Measurements from ENCODE around the gene ZNF622. TPM values are rescaled to one million over a fixed set of nuclear protein-coding genes. Genes with fewer than 3 reads are reported as not detected.

The ZNF622 gene
- polyA plus RNA-seq, 3 donors from 2014 or later = 56.9 to 57.8 (median 57.2) TPM

DNA sequence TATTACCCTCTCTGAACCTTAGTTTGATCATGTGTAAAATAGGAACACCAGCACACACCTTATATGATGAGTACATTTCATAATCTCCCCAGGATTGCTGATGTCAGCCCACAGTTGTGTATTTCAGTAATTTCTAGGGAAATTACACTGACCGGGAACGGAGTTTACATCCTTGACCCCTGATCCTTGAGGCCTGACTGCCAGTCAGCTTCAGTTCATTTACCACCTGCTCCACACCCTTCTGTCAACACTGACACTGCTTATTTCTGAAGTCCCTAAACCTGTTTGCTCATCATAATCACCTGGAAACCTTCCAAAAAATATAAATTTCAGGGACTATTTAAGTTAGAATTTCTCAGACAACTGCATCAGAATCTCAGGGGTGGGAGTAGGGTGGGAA lies 55.3 kb downstream of the ZNF622 start:
- Mint-ChIP-seq H3K9me3 (peaks cover 0 to 5% (median 0%) of the 10 kb centered on the region in 6 donors), H3K27ac (no peak overlapping the region), H3K36me3 (no peaks in the 10 kb centered on the region), H3K4me3 (no peak overlapping the region), H3K27me3 (ENCODE audit: low read depth in 3 of 3) (peaks cover 0 to 4% (median 0%) of the 10 kb centered on the region in 3 donors), H3K4me1 (no peaks in the 10 kb centered on the region)
- DNase-seq = no peak

DNA sequence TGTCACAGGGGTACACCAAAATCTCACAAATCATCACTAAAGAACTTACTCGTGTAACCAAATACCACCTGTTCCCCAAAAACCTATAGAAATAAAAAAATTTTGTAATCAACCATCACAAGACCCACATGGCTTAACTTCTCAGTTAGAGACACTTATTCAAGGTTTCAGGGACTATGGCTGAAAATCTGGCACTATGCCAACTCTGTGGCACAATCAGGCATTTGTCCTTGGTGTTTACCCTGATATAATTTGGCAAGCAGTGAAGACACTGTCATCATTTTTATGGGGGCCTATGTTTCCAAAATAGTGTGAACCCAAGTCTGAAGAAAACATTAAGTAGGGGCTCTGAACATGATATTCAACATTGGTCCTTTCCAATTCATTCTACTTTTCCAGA lies 59.0 kb downstream of the ZNF622 start:
- no peak for DNase-seq
- no peaks in the 10 kb centered on the region for H3K36me3 Mint-ChIP-seq
- H3K9me3 Mint-ChIP-seq = peaks cover 0 to 8% (median 0%) of the 10 kb centered on the region in 6 donors
- no peak overlapping the region for H3K27ac Mint-ChIP-seq
- H3K4me3 Mint-ChIP-seq = no peak overlapping the region
- H3K4me1 Mint-ChIP-seq = no peaks in the 10 kb centered on the region
- H3K27me3 Mint-ChIP-seq (ENCODE audit: low read depth in 3 of 3) = peaks cover 0 to 5% (median 2%) of the 10 kb centered on the region in 3 donors

DNA sequence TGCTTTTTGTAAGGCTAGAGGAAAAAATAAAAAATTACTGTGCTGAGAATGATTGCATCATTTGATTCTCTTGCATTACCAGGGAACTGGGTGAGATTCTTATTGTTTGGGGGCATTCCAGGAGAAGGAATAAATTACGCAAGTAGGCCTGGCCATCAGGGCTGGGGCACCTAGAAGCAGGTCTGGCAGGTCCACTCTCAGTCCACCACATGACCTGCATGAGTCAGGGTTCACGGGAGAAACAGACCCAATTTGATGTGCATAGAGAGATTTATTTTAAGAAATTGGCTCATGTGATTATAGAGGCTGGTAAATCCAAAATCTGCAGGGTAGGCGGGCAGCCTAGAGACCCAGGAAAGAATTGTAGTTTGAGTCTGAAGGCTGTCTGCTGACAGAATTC lies 59.6 kb downstream of the ZNF622 start:
- Mint-ChIP-seq H3K4me3 (no peak overlapping the region), H3K27me3 (ENCODE audit: low read depth in 3 of 3) (peaks cover 0 to 5% (median 2%) of the 10 kb centered on the region in 3 donors), H3K36me3 (no peaks in the 10 kb centered on the region), H3K4me1 (no peaks in the 10 kb centered on the region), H3K9me3 (peaks cover 0 to 12% (median 2%) of the 10 kb centered on the region in 6 donors), H3K27ac (no peak overlapping the region)
- DNase-seq = no peak

Other genes with a start within 250 kb of the ZNF622 start
- gene RETREG1, start 151.2 kb upstream of the ZNF622 start, polyA plus RNA-seq = 1 to 10 TPM; 2.8 to 5.6 (median 3.6) TPM

All from immature natural killer cell (primary cell).